ENCODE results near the gene NCMAP.
"Not testable (repeated sequence)": the region's sequence is repeated elsewhere in the genome, so short reads cannot be mapped to it uniquely, and the experiment has no call there.

The NCMAP gene

DNA sequence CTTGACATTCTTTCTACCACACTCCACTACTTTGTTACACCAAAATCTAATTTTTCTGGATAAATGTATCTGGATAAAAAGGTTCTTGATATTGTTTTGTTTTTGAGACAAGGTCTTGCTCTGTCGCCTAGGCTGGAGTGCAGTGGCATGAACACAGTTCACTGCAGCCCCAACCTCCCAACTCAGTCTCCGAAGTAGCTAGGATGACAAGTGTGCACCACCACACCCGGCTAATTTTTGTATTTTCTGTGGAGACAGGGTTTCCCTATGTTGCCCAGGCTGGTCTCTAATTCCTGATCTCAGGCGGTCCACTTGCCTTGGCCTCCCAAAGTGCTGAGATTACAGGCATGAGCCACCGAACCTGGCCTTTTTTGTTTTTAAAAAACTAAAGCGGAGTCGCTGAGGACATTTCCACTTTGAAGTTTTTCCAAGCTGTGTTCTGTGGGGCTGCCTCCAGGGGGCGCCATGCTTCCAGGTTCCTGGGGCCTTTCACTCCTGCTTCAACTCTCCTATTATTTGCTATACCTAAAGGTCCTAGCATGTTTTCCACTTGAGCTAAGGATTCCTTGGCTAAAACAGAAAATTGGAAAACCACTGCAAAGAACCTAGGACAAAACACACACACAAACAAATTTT lies 14.1 kb upstream of the NCMAP start:
- DNase-seq (ENCODE audit: low spot score): no peak

DNA sequence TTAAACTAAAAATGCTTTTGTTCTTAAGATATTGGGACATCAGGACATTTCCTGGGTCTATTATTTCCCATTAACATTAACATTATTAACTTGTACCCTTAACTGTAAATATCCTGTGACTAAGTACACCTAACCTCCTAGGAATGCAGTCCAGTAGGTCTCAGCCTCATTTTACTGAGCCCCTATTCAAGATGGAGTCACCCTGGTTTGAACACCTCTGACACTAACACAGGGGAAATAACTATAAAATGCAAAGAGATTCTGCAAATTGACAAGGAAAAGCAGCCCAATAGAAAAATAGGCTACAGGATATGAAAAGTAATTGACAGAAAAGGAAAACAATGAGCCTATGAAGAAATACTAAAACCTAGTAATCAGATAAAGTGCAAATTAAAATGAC lies 11.6 kb upstream of the NCMAP start:
- no peak for DNase-seq (ENCODE audit: low spot score)

DNA sequence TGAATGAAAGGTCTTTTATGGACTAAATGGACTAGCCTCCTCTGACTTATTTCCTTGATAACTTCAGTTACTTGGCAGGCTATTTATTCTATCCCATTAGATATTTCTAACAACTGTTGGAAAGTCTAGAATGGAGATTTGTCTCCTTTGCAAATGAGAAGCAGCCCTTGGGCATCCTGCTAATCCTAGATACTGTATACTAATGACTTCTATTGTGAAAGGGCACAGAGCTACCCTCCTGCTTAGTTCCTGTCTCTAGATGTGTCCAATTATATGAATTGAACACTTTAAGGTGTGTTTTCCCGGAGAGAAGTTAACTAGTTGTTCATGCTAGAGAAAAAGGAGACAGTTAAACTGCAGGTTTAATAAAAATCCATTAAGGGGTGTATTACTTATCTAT lies 10.2 kb upstream of the NCMAP start:
- no peak for DNase-seq (ENCODE audit: low spot score)

DNA sequence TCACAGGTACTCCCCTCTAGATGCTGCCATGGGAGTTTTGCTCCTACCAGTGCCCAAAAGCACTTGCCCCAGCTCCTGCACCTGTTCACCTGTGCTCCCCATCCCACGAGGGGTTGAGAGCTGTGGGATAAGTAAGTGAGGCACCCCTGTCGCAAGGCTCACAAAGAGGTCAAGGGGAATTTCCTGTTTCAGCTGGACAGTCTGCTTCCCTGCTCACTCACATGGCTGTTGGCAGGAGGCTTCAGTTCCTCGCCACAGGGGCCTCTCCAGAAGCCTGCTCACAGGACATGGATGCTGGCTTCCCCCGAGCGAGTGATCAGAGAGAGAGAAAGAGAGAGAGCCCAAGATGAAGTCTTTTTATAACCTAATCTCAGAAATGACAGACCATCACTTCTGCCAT lies 8.7 kb upstream of the NCMAP start:
- no peak for DNase-seq (ENCODE audit: low spot score)

DNA sequence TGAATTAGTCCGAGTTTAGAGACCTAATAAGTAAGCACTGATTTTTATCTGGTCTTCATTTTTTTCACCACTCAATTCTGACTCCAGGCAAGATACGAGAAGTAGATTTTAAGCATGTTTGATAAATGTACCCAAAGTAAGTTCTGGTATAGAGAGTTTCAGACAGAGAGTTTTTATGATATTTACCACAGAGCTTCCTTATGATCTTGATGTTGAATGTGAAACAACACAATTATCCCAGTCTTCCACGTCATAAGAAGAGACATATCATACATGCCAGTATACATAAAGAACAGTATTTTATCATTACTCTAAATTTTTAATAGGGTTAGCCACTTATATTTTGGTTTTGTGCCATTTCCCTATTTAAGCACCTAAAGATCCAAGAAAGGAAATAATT lies 7.8 kb upstream of the NCMAP start:
- DNase-seq (ENCODE audit: low spot score): no peak

DNA sequence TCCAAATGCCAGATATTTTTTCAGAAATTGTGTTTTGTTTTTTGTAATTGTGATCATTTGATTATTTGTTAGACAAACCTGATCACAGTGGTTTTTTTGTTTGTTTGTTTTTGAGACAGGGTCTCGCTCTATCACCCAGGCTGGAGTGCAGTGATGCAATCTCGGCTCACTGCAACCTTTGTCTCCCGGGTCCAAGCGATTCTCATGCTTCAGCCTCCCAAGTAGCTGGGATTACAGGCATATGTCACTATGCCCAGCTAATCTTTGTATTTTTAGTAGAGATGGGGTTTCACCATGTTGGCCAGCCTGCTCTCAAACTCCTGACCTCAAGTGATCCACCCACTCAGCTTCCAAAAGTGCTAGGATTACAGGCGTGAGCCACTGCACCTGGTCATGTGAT lies 6.7 kb upstream of the NCMAP start:
- DNase-seq (ENCODE audit: low spot score): not testable (repeated sequence)

DNA sequence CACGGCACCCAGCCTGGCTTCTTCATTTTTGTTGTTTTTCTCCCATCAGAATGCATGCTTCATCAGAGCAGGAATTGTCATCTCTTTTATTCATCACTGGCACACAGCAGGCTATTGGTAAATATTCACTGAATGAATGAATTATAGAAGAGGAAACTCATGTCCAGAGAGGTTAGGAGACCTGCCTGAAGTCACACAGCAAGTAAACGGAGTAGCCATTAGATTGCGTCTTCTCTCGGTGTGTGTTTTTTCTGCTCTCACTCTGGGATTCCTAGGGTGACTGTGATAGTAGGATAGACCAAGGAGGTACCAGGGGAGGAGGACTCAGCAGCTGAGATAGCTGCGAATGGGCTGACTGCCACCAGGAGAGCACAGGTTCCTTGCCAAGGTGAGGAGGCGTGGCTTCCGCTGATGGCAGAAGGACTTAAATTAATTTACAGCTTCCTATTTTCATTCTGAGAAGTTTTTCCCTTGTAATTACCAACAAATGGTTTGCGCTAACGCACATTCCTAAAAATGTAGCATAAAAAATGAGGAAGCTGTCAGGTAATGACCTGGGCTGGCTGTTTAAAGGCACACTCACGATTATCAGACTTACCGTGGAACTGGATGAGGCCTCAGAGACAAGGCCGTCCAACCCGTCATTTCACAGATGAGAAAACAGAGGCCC lies 4.5 kb upstream of the NCMAP start:
- no peak for DNase-seq (ENCODE audit: low spot score)

DNA sequence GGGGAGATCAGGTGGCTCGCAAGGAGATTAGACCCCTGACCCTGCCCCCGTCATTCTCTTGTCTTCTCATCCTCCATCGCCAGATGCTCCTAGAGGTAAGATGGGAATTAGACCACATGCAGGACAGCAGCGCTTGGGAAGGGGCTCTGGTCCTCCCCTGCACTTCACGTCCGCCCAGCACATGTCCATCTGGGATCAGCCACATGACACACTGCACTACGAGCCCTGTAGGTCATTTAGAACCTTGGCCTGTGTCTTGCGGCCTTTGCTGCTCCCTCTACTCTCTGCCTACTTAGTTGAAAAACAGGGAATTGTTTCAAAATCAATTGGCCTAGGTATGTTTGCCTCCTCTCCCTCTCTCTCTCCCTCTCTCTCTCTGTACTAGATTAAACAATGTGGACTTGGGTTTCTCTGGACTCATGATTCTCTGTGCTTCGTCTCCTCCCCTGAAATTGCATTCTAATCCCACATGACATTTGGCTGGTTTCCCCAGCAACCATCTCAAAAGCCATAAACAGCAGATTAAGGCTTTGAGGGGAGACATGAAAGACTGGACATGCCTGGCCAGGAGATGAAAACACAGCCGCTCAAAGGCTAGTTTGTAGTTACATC lies 3.8 kb upstream of the NCMAP start:
- no peak for DNase-seq (ENCODE audit: low spot score)

DNA sequence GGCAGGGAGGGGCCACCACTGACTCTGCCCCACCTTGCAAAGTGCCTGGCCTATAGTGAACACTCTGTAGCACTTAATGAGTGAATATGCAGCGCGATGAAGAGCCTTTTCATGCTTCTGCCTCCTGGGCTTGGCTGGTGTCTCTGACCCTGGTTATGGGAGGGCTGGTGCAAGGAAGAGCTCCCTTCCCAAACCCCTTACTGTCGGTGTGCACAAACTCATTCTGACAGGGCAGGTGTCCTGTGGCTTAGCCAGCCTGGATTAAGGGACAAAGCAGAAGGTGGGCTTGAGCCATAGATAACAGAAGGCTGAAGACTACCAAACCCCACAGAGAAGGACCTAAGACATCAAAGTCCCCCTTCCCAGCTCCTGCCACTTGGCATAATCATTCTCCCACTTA lies 2.0 kb upstream of the NCMAP start:
- DNase-seq (ENCODE audit: low spot score): no peak

DNA sequence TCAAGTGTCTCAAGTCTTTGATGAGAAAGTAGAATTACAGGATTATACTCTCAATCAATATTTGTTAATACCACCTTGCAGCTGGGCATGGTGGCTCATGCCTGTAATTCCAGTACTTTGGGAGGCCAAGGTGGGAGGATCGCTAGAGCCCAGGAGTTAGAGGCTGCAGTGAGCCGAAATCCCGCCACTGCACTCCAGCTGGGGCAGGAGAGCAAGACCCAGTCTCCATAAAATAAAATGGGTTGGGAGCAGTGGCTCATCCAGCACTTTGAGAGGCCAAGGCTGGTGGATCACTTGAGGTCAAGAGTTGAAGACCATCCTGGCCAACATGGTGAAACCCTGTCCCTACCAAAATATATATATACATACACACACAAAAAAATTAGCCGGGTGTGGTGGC lies 1.2 kb upstream of the NCMAP start:
- DNase-seq (ENCODE audit: low spot score): no peak

DNA sequence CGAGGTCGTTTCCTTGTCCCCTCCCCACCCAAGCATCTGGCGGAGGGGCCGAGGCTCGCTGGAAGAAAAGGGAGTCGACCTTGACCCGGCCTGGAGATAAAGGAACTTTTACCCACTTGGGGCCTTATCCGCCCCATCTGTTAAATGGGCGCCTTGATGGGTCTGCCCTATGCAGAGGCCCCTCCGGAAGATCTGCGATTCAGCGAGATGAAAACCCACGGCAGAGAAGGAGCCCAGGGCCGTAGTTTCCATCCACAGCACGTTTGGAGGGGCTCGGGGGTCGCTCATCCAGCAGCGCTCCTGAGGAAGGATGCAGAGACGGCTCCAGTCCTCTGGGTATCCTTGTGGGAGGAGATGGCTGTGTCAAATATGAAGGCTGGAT lies 518 bp downstream of the NCMAP start:
- no peak for DNase-seq (ENCODE audit: low spot score)

DNA sequence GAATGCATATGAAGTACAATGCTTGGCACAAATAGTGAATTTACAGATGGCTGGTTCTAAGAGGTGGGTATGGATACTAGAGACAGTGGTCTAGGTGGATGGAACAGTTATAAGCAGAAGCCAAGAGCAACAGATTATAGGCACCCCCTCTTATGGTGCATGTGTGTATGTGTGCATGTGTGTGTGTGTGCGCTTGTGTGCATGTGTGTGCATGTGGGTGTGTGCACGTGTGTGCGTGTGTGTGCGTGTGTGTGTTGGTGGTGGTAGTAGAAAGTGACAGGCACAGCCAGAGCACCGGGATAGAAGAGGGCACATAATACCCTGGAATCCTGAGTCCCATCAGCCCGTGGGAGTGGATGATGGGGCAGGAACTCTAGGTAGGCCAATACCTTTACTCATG lies 1.3 kb downstream of the NCMAP start:
- no peak for DNase-seq (ENCODE audit: low spot score)

DNA sequence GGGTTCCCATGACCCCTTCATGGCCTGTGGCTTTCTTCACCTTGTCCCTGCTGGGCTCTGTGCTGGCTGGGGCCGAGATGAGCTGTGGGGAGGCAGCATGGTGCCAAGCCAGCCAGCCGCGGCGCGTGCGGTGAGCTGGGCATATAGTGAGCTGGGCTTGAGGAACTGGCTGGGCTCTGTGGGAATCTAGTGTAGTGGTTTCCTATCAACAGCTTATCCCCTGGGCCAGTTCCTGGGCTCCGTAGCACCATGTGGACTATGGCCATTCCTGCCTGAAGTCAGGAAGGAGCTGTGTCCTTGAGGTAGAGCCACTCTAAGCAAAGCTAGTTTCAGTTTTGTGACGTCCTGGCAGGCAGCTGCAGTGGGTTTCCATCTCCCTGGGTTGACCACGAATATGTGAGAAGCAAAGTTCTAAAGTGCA lies 1.8 kb downstream of the NCMAP start:
- no peak for DNase-seq (ENCODE audit: low spot score)

DNA sequence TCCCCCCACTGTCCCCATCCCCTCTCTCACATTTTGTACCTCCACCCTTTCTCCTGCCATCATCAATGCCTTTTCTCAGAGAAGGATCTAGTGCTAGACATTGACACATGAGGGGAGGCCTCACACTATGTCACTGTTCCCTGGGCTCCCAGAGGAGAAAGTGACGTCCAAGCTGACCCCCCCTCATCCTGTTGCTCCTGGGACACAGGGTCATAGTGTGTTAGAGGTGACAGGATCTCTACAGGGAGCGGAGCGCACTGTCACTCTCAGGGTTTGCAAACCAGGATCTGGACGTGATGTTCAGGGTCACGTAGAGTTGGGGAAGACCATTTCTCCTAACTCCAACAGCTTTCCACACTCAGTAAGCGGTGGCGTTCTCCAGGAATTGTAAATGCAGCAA lies 2.6 kb downstream of the NCMAP start:
- no peak for DNase-seq (ENCODE audit: low spot score)

DNA sequence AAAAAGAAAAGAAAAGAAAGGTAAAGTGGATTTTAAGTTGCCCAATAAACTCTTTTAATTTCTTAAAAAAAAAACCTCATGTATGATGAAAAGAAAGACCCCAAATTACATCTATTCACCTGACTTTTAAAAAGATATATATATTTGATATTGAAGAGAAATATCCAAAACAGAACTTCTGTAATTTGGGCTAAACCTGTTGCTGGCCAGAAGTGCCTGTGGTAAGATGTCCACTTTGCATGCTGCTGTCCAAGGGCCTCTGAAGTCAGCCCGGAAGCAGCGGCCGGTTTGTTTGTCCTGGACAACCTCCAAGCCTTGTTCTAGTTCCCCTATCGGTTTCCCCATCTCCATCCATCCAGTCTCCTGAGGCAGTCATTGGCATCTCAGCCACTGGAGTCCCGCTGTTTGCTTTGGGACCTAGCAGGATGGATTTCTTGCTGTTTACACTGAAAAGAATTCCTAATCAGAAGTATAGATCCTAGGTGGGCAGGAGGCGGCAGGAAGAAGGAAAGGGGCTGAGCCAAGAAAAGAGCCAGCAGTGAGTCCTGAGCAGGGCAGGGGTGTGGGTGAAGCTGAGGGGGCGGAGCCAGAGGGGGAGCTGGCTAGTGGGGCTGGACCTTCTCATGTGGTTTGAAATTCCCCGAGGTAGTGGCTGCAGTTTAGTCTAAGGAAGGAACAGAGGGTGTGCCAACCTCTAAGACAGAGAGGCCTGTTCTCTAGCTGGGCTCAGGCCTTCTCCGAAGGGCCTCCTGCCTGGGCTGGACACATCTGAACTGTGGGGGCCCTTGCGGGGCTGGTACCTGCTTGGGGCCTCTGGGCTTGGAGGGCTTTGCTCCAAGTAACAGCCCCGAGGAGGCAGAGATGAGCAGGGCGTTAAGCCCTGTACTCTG lies 3.3 kb downstream of the NCMAP start:
- DNase-seq (ENCODE audit: low spot score): no peak

DNA sequence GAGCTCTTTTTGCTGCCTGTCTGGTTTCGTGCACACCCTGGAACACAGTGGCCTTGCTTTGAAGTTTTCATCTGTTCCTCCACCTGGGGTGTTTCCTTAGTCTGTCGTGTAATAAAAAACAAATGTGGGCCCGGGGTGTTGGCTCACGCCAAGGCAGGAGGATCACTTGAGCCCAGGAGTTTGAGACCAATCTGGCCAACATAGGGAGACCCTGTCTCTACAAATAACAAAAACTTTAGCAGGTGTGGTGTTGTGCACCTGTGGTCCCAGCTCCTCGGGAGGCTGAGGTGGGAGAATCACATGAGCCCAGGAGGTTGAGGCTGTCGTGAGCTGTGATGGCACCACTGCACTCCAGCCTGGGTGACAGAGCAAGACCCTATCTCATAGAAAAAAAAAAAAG lies 4.5 kb downstream of the NCMAP start:
- DNase-seq (ENCODE audit: low spot score): no peak

DNA sequence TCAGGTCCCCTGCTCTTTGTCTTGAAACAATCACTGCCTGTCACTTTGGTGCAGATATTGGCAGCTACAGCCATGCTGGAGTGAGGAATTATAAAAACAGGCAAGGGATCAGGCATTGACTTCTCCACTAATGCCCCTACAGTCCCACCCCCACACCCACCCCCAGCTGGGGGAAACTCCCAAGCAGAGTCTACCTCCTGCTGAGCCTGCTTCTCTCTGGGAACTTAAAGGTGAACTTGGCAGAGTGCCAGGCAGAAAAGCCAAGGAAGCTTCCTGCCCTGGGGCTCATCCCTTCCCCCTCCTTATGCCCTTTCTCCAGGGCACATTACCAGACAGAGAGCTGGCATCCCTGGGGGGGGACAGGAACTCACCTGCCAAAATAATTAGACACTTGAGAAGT lies 6.7 kb downstream of the NCMAP start:
- no peak for DNase-seq (ENCODE audit: low spot score)

DNA sequence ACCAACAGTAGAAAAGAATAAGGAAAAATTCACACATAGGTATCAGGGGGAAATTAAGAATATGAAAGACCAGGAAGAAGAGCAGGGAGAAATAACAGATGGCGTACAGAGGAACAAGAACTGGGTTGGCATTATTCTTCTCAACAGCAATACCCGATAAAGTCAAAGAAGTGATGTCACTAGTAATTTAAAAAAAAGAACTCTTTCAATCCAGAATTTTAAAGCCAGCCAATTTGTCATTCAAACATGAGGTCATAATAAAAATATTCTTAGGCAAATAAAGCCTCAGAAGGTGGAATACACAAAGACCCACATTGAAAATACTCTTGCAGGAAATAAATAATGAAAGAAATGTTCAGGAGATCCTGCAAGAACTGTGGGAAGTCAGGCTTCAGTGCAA lies 8.8 kb downstream of the NCMAP start:
- no peak for DNase-seq (ENCODE audit: low spot score)

DNA sequence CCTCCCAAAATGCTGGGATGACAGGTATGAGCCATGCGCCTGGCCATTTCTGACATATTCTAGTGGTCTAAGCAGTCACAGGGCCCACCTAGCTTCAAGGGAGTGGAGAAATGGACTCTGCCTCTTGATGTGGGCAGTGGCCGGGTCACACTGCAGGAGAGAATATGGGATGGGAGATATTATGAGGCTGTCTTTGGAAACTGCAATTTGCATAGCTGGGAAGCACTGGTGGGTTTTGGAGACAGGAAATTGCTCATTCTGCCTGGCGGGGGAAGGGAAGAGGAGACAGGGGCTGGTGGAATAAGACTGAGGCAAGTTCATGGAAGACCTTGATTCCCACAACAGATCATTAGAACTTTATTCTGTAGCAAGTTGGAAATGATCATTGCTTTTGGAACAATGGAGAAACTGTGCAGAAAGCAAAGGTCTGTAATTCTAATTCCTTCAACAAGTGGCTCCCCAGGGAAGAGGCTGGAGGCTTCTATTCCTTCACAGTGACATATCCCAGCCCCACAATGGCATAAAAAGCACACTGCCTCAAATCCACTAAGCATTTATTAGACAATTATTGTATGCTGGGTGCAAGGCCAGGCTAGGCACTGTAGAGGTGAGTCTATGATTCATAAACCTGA lies 10.5 kb downstream of the NCMAP start:
- no peak for DNase-seq (ENCODE audit: low spot score)

DNA sequence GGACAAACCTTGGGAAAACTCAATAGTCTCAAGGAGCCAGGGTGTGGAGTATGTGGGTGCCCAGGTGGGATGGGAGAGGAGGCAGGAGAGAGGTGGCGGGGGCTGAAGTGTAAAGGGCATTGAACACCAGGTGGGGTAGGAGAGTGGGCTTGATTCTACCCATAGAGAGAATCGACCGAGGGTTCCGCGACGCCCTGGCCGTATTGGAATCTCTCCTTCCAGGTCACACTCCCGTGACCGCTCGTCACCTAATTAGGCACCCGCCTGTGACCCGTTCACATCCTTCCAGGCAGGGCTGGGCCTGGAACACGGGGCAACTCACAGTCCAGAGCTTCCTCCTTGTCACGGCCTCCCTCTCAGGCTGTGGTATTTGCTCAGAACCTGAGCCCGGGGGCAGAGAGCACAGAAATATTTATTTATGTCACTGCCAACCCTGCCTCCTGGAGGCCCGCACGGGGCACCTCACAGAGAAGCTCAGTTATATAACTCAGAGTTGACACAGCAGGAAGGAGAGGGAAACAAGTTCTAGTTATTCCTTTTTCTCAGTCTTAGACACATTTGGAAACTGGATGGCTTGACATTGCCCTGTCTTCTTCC lies 12.0 kb downstream of the NCMAP start:
- no peak for DNase-seq (ENCODE audit: low spot score)

DNA sequence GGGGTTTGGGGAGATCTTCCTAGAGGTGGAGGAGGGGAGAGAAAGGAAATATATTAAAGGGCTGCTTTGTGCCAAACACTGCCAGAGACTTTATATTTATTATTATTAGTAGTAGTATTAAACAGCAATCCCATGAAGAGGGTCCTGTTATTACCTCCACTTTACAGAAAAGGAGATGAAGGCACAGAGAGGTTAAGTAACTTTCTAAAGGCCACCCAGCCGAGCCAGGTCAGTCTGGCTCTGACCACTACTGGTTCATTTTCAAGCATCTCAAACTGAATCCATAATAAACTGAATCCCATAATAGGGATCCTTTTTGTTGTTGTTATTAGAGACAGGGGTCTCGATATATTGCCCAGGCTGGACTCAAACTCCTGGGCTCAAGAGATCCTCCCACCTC lies 12.6 kb downstream of the NCMAP start:
- DNase-seq (ENCODE audit: low spot score): no peak
